SW 1271 (cell line): ENCODE measurements around the gene NKX1-2.
A peak's percentile ranks its signal among the peaks of the same experiment; 100 is the strongest.

ENCODE experiments used
- DNase-seq, 2 experiments: peaks; one replicate each; lab custom pipeline; 2025; lab: John Stamatoyannopoulos, UW

Gene NKX1-2

DNA sequence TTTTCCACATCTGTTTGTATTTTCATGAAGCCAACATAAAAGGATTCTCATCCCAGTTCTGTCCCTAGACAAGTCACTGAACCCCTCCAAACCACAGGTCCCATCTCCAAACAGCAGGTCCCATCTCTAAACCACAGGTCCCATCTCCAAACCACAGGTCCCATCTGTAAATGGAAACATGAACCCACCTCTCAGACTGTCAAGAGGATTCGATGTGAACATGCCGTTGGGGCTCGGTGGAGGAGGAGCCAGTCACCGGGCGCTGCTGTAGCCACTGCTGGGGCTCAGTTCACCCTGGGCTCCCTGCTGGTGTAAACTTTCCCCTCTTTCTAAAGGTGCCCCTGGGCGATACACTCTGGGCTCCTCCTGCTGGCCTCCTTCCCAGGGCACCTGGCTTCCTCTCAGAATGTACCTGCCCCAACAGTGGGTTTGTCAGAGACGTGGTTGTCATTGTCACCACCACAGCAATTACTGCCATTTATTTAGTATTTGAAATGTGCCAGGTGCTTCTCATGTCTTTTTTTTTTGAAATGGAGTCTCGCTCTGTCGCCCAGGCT lies 24.8 kb upstream of the NKX1-2 start:
- no peak for DNase-seq

DNA sequence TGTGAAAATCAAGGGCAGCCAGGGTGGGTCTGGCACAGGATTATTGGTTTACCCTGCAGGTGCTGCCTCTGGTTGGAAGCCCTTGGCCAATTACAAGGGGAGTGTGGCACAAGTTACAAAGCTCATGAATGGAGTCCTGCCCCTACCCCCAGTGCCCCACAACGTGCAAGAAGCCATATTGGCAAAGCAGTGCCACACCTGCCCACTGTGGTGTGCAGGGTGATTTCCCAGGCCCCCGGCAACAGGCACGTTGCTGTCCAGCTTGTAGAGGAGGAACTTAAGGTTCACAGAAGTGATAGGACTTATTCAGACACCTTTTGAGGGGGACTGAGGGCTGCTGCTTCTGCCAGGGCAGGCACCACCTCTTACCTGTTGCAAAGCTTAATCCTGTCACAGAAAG lies 23.2 kb upstream of the NKX1-2 start:
- no peak for DNase-seq

DNA sequence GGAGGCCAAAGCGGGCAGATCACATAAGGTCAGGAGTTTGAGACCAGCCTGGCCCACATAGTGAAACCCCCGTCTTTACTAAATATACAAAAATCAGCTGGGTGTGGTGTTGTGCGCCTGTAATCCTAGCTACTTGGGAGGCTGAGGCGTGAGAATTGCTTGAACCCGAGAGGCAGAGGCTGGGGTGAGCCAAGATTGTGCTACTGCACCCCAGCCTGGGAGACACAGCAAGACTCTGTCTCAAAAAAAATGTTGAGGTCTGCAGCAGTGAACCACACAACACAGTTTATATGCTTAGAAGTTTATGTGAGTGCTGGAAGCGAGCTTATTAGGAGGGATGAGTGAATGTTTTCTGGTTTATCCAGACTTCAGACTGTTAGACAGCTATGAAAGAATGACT lies 22.2 kb upstream of the NKX1-2 start:
- no peak for DNase-seq

DNA sequence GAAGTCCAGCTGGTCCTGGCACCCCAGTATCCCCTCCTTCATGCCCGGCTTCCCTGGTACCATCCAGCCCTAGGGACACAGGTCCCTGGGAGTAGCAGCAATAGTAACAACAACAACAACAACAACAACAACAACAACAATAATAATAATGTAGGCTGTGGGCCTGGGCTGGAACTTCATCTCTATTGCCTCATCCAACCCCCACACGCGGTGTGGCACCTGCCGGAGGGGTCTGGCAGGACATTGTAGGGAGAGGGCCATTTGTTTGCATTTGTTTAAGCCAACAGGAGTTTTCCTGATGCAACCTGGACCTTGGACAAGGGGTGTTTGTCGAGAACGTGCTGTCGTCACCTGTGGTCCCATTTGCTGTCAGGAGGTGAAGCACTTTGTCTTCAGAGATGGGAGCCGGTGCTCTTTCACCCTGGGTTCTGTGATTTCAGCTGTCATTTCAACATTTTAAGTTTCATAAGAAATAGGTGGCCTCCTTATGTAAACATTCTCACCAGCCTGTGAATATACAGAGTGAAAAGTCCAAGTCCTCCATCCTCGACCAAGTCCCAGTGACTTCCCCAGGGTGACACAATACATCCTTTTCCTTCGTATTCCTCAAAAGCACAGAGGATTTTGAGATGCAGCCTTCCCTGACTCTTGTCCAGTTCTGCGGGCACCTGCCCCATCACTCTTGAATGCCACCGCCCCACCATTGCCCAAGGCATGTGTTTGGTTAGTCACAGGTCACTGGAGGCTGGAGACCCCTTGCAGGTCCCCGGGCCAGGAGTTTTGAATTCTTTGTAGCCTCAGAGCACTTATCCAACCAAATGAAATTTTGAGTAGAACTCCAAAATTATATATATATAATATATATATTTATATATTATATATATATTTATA lies 21.0 kb upstream of the NKX1-2 start:
- DNase-seq: no peak

DNA sequence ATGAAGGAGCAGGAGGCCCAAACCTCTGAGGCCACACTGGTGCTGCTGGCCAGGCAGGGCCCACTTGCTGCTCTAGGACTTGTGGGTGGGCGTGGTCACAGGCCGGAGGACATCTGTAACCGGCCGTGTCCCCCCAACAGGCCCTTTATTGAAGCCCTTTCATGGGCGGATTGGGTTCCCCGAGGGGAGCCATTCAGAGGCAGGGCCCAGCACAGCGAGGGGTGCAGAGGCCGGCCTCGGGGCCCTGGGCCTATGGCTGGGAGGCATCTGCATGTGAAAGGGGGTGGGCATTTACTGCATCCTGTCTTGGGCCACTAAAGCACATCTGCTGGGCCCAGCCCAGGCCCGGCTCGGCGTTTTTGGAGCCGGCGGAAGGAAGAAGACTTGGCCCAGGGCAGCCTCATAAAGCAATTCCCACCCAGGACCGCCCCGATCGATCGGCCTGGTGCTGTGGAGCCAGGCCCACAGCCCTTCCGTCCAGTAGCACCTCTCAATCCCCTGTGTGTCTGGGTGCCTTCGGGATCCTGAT lies 20.2 kb upstream of the NKX1-2 start:
- DNase-seq: no peak

DNA sequence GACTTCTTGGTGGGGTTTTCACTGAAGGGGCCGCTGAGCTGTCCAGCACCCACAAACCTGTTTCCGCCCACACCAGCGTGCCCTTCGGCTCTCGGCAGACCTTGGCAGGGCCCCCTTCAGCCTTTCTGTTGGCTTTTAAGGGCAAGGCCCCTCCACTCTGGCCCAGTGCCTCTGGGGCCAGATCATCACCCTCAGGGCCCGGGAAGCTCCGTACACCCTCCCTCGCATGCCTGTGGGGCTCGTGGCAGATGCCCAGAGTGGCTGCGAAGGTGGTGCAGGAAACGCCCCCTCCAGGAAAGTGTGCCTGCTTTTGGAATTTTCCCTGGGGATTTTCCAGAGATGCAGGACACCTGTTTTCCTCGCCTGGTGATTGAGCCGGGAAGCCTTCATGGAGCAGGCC lies 18.8 kb upstream of the NKX1-2 start:
- no peak for DNase-seq

DNA sequence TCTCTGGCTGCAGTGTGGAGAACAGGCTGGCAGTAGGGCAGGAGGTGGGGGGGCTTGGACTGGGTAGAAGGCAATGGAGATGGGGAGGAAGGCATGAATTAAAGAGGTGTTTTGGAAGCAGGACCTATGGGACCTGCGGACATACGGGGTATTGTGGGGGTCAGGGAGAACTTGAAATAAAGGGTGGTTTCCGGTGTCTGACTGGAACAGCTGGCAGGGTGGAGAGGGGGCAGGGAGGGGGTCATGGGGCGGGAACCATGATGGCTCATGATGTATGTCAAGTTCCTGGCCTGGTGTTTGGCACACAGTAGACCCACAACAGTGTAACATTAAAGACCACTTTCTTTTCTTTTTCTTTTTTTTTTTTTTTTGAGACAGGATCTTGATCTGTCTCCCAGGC lies 17.3 kb upstream of the NKX1-2 start:
- DNase-seq: no peak

DNA sequence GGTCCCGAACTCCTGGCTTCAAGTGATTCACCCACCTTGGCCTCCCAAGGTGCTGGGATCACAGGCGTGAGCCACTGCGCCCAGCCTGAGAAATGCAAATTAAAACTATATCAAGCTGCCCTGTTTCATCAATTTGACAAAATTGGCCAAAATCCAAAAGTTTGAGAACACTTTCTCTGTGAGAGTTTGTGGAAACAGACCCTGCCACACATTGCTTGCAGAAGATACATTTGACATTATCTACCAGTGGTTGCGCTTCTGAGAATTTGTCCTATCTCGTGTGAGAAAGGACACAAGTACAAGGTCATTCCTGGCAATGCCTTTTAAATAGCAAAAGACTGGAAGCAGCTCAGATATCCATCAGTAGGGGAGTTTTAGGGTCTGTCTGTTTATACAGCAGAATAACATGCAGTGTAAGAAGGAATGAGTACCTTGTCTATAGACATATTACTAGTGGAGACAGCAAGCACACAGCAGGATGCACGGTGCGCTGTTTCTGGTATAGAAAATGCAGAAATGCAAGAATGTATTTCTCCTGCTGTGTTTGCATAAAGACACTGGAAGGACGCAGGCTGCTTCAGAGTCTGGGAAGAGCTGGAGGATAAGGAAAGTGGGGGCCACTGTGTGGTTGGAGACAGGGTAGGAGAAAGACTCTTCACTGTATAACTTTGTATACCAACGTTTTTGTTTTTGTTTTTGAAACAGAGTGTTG lies 16.1 kb upstream of the NKX1-2 start:
- no peak for DNase-seq

DNA sequence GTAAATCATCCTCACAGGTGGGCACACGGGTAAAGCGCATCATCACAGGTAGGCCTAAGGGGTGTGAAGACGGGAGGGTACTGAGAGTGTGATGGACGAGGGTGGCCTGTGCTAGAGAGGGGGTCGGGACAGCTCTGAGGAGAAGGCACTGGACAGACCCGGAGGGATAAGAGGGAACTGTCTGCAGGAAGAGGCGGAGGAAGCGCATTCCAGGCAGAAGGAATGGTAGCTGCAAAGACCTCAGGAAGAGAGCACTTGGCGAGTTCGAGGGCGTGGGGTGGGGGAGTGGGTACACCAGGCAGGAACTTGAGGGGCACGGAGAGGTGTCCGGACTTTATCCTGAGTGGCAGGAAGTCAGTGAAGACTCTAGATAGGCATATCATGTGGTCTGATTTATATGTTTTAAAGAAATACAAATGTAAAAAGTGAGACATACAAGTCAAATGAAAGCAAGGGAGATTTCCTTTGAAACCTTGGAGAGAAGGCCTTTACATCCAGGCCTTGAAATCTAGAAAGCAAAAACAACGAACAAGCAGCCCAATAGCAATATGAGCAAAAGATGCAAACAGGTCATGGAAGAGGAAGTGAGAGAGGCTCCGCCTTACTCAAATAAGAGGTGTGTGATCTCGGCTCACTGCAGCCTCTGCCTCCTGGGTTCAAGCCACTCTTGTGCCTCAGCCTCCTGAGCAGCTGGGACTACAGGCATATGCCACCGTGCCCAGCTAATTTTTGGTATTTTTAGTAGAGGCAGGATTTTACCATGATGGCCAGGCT lies 15.4 kb upstream of the NKX1-2 start:
- DNase-seq: no peak

DNA sequence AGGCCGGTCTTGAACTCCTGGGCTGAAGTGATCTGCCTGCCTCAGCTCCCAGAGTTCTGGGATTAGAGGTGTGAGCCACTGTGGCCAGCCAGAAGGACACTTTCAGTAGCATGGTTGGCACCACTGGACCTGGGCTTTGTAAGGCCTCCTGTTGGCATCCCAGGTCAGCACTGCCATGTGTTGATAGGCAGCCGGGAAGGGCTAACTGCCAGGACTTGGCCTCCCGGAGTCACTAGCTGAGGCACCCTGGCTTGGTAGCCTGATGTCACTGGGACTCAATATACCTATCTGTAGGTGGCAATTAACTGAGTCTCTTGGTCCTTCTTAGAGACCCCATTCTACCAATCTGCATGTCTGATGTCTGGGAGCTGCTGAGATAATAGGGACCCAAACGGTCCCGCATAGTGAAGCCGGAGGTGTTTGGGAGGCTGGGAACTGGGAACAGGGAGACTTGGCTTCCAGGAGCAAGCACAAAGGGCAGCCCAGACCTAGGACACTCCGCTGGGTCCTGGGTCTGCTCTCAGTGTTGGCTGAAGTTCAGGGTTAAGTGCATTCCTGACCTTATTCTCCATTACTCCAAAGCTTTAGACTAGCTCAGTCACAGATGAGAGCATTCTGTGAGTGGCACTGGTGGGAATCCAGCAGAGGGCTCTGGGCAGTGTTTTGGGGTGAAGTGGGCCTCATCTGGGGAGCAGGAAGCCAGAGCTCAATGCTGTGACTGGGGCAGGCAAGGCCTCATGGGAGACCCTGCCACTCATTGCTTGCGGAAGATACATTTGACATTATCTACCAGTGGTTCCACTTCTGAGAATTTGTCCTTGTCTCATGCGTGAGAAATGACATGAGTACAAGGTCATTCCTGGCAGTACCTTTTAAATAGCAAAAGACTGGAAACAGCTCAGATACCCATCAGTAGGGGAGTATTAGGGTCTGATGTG lies 14.5 kb upstream of the NKX1-2 start:
- DNase-seq: no peak

DNA sequence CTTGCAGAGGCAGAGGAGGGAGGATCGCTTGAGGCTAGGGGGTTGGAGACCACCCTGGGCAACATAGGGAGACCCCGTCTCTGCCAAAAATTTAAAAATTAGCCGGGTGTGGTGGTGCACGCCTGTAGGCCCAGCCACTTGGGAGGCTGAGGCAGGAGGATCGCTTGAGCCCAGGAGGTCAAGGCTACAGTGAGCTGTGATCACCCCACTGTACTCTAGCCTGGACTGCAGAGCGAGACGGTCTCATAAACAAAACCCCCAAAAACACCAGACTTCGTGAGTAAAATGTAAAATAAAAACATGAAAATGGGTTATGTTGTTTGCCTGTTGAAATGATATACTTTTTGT lies 12.5 kb upstream of the NKX1-2 start:
- DNase-seq: no peak

DNA sequence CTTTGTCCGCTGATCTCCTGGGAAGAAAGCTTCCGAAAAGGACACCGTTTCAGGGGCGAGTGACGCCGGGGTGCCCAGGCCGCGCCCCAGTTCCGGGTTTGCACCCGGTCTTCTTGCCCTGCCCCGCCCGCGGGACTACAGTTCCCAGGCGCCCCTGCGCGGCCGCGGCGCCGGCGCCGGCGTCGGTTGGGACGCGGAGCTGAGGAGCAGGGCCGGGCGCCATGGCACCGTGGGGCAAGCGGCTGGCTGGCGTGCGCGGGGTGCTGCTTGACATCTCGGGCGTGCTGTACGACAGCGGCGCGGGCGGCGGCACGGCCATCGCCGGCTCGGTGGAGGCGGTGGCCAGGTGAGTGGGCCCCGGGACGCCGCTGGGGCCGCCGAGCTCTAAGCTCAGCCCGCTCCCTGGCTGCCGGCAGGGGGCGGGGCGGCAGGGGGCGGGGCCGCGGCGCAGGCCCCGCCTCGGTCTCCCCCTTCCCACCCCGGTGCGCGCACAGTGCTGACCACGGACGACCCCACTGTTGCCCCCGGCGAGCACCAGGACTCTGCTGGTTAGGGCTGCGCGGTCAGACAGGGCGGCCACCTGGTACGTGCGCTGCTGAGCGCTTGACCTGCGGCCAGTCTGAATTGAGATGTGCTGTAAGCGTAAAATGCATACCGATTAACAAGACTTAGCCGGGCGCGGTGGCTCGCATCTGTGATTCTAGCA lies 12.0 kb upstream of the NKX1-2 start, which contains the start of gene LHPP:
Gene LHPP (plus strand): TSS at position 182 of the 706 bp plus-strand sequence. CDS start 40 bp downstream, at position 222.
- DNase-seq: peak in 1 of 2 experiments; percentile 44

DNA sequence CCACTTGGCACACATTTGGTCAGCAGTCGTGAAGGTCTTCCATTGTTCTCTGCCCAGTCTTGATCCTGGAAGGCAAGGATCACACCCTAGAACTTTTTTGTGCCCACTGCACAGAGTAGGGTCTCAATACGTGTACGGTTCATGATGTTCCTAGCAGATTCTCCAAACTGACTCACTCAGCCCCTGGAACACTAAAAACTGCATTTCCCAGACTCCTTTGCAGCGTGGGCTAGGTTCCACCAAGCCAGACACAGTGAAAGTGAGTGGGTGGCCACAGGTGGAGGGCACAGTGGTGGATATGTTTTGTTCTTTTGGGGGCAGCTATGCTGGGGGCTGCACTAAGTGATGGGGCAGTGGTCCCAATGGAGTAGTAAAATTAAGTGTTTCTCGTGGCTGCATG lies 10.3 kb upstream of the NKX1-2 start:
- DNase-seq: no peak

DNA sequence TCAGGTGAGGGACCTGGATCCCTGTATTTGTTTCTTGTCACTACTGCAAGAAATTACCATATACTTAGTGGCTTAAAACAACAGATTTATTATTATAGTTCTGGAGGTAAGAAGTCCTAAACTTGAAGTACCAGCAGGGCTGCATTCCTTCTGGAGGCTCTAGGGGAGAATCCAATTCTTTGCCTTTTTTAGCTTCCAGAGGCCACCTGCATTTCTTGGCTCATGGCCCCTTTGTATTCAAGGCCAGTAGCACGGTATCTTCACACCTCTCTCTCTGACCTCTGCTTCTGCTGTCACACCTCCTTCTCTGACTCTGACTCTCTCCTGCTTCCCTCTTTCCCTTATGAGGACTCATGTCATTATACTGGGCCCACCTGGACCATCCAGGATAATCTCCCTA lies 9.6 kb upstream of the NKX1-2 start:
- DNase-seq: no peak

DNA sequence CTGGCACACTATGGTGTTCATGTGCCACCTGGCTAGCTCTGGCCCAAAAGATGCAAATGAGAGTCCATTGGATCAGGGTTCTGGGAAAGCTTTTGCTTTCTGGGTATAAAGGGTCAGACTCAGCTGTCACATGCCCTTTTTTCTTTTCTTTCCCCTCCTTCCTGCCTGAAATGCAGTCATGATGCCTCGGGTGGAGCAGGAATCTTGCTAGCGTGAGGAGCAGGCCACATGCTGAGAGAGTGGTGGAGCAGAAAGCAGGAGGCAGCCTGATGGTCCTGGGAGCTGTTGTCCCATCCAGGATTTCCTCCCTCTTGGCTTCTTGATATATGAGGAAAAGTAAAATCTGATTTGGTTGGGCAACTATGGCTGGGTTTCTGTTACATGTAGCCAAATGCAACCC lies 9.1 kb upstream of the NKX1-2 start:
- no peak for DNase-seq

DNA sequence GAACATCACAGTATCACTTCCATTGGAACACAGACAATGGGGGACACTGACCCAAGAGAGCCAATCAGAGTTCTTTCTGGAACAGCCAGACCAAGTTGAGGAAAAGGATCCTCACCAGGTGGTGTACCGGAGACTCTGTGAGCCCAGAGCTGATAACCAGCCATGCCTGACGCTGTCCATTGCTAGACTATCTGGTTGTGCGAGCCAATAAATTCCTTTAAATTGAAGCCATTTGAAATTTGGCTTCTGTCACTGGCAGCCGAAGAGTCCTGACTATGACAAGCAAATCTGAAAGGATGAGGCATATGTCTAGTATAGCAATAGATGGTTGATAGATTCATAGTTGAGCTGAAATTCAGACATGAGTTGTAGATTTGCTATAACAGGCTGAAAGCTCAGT lies 8.6 kb upstream of the NKX1-2 start:
- DNase-seq: no peak

DNA sequence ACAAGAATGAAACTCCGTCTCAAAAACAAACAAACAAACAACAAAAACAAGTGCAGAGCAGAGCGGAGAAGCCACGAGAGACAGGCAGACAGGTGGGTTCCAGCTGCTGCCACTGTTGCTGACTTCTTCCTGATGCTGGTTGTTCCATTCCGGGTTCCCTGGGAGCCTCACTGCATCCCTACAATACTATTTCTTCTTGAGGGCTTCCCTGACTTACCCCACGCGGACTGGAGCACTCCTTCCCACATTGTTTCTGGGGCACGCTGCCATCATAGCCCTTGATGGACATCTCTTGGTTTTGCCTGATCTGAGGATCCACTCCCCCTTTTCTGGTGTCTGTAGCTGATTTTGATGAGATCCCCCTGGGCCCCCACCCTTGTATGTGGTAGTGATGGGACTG lies 5.6 kb upstream of the NKX1-2 start:
- no peak for DNase-seq

DNA sequence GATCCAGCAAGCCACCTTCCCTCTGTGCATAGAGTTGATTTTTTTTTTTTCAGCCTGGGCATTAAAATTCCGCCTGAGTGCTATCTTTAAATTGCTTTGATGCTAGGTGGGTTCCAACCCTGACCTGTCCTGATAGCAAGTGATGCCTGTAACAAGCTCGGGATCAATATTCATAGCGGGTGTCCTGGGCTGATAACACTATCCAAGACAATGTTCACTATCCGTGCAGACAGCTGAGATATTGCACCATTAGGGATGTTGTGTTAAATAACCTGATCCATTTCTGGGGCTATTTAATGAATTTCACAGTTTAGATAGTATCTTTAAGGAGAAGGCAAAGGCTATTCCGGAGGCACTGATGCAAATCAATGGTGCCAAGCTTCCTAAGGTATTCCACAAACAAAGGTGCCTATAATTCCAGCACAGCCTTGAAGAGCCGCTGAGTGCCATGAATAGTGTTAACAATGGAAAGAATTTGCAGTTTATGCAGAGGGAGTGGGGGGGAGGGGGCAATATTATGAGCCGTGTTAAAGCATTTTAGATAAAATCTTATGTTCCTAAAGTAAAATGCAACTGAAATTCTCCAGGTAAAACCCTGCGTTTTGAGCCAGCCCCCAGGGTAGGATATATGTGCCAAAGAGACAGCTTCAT lies 4.2 kb upstream of the NKX1-2 start:
- DNase-seq: no peak

DNA sequence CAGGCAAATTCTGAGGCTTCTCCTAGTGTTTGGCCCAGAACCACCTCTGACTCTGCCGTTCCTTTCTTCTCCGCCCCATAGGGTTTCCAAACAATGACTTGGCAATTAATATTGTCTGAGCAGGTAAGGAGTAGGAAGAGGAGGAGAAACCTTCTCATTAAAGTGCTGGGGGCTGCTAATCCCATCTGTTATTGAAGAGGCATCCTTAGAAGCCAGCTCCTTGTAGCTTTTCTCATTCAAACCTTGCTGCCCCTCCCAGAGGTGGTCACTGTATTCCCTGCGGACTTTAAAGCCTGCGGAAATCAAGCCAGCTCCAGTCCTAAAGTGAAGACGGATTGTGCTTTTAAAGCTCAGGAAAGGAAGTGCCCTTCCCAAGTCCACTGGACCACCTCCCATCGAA lies 1.4 kb upstream of the NKX1-2 start:
- DNase-seq: no peak

DNA sequence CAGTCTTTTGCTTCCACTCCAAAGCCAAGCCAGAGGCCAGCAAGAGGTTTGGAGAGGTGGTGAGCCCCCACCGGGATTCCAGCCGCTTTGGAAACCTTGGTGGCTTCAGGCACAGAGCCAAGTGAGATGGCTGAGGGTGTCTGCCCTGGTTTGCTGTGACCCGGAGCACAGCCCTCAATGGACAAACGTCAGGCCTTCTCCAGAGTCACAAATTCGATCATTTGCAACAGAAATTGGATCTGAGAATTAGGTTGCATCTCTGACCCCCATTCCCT lies 885 bp upstream of the NKX1-2 start:
- DNase-seq: no peak
